Measurements from ENCODE around the gene RCBTB1.

- TF ChIP-seq CTCF (IDR thresholded peaks at IDR 0.05; ENCODE audit: low read depth, low read length) (no peak), EZH2phosphoT487 (IDR thresholded peaks at IDR 0.05; ENCODE audit: low read depth) (no peak)
Measured at GRCh38 chr13:49545661-49546060, 39.7 kb downstream of the RCBTB1 start.

Measured in OCI-LY3 (cell line).